ENCODE data around the gene ANP32B.

GRCh38 chr9:97964901-97965300 lies 18.2 kb upstream of the ANP32B start:
- TF ChIP-seq EZH2phosphoT487 (IDR thresholded peaks at IDR 0.05; ENCODE audit: borderline replicate concordance, low read length) (no peak), EZH2 (IDR thresholded peaks at IDR 0.05; ENCODE audit: low read length, unreplicated experiment) (no peak), CTCF (conservative IDR thresholded peaks at IDR 0.05; ENCODE audit: low read depth, low read length) (no peak)
